Thyroid gland (tissue), 4 donors: ENCODE data around the gene POLR1D.

Experiments
- CTCF ChIP-seq, 6 experiments: fragments of 200-600 bp in 3 of 6; fragments of 450-650 bp in 3 of 6; sonication (generic) in 3 of 6; IDR thresholded peaks; one replicate each; pipeline ENCODE4 v1.5.1; 2016 to 2019; ENCODE audit warnings: antibody characterized with exemption in 6 of 6, mild to moderate bottlenecking in 2 of 6, inconsistent platforms in 1 of 6, moderate library complexity in 1 of 6
- POLR2A ChIP-seq, 2 donors: fragments of 450-650 bp; IDR thresholded peaks; one replicate each; pipeline ENCODE4 v1.6.1; 2017; ENCODE audit warnings: antibody characterized with exemption in 2 of 2, mild to moderate bottlenecking in 2 of 2, moderate library complexity in 1 of 2

- TF ChIP-seq CTCF (IDR thresholded peaks at IDR 0.05) (no peak), POLR2A (IDR thresholded peaks at IDR 0.05) (no peak)
These were observed 8.1 kb upstream of the POLR1D start for GRCh38 chr13:27613628-27614027.
